ENCODE measurements around the gene LRRK1.

DNA sequence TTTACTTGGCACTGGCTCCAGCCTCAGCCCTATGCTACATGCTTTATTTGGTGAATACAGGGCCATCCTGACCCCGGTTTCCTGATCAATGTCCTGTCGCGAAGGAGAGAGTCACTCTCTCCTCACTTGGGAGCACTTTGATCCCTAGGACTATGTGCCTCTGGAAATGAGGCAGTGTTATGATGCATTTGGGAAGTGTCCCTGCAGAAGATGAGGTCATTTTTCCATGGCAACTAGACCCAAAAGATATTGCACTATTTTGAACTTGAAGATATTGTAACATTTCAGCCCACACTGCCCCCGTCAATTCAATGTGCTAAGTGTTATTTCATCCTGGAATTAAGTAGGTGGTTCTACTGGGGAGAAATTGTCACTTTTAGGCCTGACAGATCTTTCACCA is 68.0 kb downstream of the LRRK1 start:
- TF ChIP-seq, protein P1, sequence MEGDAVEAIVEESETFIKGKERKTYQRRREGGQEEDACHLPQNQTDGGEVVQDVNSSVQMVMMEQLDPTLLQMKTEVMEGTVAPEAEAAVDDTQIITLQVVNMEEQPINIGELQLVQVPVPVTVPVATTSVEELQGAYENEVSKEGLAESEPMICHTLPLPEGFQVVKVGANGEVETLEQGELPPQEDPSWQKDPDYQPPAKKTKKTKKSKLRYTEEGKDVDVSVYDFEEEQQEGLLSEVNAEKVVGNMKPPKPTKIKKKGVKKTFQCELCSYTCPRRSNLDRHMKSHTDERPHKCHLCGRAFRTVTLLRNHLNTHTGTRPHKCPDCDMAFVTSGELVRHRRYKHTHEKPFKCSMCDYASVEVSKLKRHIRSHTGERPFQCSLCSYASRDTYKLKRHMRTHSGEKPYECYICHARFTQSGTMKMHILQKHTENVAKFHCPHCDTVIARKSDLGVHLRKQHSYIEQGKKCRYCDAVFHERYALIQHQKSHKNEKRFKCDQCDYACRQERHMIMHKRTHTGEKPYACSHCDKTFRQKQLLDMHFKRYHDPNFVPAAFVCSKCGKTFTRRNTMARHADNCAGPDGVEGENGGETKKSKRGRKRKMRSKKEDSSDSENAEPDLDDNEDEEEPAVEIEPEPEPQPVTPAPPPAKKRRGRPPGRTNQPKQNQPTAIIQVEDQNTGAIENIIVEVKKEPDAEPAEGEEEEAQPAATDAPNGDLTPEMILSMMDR (IDR thresholded peaks at IDR 0.05), result no peak
- TF ChIP-seq POLR2A (IDR thresholded peaks at IDR 0.05), result no peak

All from ovary (tissue), 3 donors.